ENCODE measurements around the gene ARL5A. TPM values are rescaled to one million over a fixed set of nuclear protein-coding genes. Genes with fewer than 3 reads are reported as not detected.

The ARL5A gene
- total RNA-seq, 1 donor from 2014 or later: 56.0 TPM

DNA sequence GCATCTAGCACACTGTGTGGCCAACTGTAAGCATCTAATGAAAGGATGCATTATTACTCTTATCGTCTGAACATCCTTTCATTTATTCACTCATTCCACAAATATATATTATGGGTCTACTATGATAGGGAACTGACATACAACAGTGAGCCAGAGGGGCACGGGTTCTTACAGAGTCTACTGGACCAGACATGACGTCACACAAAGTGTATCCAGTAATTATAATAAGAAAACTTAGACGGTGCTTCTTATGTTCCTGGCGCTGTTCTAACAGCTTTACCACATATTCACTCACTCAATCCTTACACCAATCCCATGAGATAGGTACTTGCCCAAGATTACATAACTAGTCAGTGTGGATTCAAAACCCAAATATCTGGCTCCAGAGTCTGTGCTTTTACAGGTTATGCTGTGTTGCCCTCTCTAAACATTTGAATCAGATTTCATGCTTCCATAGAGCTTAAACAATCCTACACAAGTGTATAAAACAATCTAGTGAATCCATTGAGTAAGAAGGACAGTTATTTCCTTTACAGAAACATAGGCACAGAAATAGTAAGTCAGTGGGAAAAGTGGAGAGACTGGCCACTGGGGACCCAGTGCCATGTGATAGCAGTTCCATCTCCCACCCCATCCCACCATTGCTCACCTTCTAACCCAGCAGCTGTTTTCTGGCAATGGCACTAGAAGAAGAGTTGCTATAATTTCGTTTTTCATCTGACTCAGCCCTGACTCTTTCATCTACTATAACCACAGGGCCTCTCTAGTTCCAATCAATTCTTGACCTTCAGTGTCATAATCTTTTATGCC, 24.2 kb upstream of the ARL5A start:
- no peak for DNase-seq (ENCODE audit: extremely low spot score, unreplicated experiment)
- Mint-ChIP-seq H3K4me3 (peak overlapping the region; percentile 15), H3K36me3 (no peaks in the 10 kb centered on the region), H3K4me1 (ENCODE audit: unreplicated experiment) (peaks cover 31% of the 10 kb centered on the region), H3K9me3 (no peaks in the 10 kb centered on the region), H3K27me3 (no peaks in the 10 kb centered on the region), H3K27ac (no peak overlapping the region)
- TF ChIP-seq, protein P1, sequence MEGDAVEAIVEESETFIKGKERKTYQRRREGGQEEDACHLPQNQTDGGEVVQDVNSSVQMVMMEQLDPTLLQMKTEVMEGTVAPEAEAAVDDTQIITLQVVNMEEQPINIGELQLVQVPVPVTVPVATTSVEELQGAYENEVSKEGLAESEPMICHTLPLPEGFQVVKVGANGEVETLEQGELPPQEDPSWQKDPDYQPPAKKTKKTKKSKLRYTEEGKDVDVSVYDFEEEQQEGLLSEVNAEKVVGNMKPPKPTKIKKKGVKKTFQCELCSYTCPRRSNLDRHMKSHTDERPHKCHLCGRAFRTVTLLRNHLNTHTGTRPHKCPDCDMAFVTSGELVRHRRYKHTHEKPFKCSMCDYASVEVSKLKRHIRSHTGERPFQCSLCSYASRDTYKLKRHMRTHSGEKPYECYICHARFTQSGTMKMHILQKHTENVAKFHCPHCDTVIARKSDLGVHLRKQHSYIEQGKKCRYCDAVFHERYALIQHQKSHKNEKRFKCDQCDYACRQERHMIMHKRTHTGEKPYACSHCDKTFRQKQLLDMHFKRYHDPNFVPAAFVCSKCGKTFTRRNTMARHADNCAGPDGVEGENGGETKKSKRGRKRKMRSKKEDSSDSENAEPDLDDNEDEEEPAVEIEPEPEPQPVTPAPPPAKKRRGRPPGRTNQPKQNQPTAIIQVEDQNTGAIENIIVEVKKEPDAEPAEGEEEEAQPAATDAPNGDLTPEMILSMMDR (conservative IDR thresholded peaks at IDR 0.05): no peak

DNA sequence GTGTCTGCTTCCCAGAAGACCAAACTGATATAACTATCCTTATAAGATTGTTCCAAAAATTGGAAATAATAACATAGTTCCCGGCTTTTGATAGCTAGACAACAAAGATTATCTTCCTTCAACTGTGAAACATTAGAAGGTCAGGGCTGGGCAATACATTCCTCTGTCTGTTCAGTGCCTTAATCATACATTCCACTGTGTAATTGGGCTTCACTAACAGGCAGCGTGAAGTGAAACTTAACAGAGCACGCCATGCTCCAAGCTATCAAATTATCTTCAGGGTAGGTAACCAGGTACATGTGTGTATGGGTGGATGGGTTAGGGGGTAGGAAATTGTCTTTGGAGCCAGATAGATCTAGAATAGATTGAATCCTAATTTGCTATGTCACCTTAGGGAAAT, 23.5 kb upstream of the ARL5A start:
- Mint-ChIP-seq H3K4me3 (no peak overlapping the region), H3K27ac (no peak overlapping the region), H3K27me3 (no peaks in the 10 kb centered on the region), H3K9me3 (no peaks in the 10 kb centered on the region), H3K36me3 (no peaks in the 10 kb centered on the region), H3K4me1 (ENCODE audit: unreplicated experiment) (peaks cover 31% of the 10 kb centered on the region)
- DNase-seq (ENCODE audit: extremely low spot score, unreplicated experiment): no peak
- TF ChIP-seq, protein P1 (conservative IDR thresholded peaks at IDR 0.05): no peak

GRCh38 chr2:151849413-151850010, 21.3 kb upstream of the ARL5A start:
- TF ChIP-seq, protein P1 (conservative IDR thresholded peaks at IDR 0.05): no peak
- H3K4me1 Mint-ChIP-seq (ENCODE audit: unreplicated experiment): peaks cover 31% of the 10 kb centered on the region
- H3K4me3 Mint-ChIP-seq: no peak overlapping the region
- H3K27me3 Mint-ChIP-seq: no peaks in the 10 kb centered on the region
- no peak for DNase-seq (ENCODE audit: extremely low spot score, unreplicated experiment)
- no peaks in the 10 kb centered on the region for H3K36me3 Mint-ChIP-seq
- H3K9me3 Mint-ChIP-seq: no peaks in the 10 kb centered on the region
- no peak overlapping the region for H3K27ac Mint-ChIP-seq

DNA sequence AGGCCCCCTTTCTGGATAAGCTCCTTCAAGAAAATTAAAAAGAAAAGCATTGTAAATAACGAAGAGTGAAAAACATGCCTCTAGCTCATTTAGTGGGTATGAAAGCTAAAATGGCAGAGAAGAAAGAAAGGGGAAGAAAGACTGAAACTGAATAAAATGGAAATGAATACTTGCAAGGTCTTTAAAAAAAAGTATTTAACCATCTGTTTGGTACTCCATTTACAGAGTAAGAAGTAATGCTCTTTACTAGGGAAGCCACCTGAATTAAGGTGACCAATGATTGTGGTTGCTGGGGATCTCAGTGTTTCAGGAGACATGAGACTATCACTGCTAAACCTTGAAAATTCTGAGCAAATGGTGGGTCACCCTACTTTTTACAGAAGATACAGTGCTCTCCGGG, 17.7 kb upstream of the ARL5A start:
- H3K36me3 Mint-ChIP-seq: no peaks in the 10 kb centered on the region
- TF ChIP-seq, protein P1 (conservative IDR thresholded peaks at IDR 0.05): no peak
- no peaks in the 10 kb centered on the region for H3K9me3 Mint-ChIP-seq
- no peaks in the 10 kb centered on the region for H3K27me3 Mint-ChIP-seq
- peaks cover 31% of the 10 kb centered on the region for H3K4me1 Mint-ChIP-seq (ENCODE audit: unreplicated experiment)
- H3K27ac Mint-ChIP-seq: no peak overlapping the region
- DNase-seq (ENCODE audit: extremely low spot score, unreplicated experiment): no peak
- no peak overlapping the region for H3K4me3 Mint-ChIP-seq

DNA sequence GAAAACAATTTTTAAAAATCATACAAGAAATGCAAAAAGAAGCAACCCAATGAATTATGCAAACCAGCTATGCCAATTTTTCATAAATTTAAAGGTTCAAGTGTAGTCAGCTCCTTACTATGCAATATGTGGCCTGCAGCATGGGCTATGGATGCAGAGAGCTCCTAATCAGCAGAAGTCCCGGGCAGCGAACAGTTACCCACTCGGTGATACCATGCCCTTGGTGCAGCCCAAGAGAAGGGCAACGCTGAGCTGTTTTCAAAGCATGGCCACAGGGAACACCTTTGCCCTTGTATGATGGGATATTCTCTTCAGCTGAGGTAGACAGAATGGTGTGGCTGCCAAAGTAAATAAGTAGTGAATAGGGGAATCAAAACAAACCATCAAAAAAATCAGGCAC, 17.3 kb upstream of the ARL5A start:
- H3K36me3 Mint-ChIP-seq: no peaks in the 10 kb centered on the region
- H3K27ac Mint-ChIP-seq: no peak overlapping the region
- DNase-seq (ENCODE audit: extremely low spot score, unreplicated experiment): no peak
- no peak overlapping the region for H3K4me3 Mint-ChIP-seq
- H3K27me3 Mint-ChIP-seq: no peaks in the 10 kb centered on the region
- no peaks in the 10 kb centered on the region for H3K9me3 Mint-ChIP-seq
- peaks cover 31% of the 10 kb centered on the region for H3K4me1 Mint-ChIP-seq (ENCODE audit: unreplicated experiment)
- TF ChIP-seq, protein P1 (conservative IDR thresholded peaks at IDR 0.05): no peak
